H1 (cell line): Measurements from ENCODE around the gene OPCML. TPM values are rescaled to one million over a fixed set of nuclear protein-coding genes. Genes with fewer than 3 reads are reported as not detected.

Experiments used
- CTCF ChIA-PET: fragments of 300-600 bp; sonication (Branson Sonifier 250); formaldehyde crosslinking; loops from one replicate; lab custom pipeline; 2021; ENCODE audit not compliant: partially characterized antibody; lab: Charles Lee
- POLR2A ChIA-PET: fragments of 300-600 bp; sonication (Branson Sonifier 250); formaldehyde crosslinking; loops from one replicate; lab custom pipeline; 2021; ENCODE audit warnings: inconsistent platforms; ENCODE audit not compliant: partially characterized antibody; lab: Charles Lee
- DNase-seq, 2 experiments: peaks; one replicate each; pipeline versions ENCODE4 v3.0.0 to v3.0.0-alpha.2; 2010 to 2022; ENCODE audit warnings: low spot score in 2 of 2, low read depth in 1 of 2, mixed read lengths in 1 of 2
- FAIRE-seq: peaks from 2 replicates; lab custom pipeline; 2011; peaks lifted over from hg19 to GRCh38; lab: Jason Lieb, UNC
- H2AFZ ChIP-seq: 2 replicates; pipeline ENCODE4 v1.8.1; 2012; ENCODE audit warnings: low read length, inconsistent platforms
- H2AK5ac ChIP-seq: 2 replicates; pipeline ENCODE4 v1.6.1; 2013; ENCODE audit warnings: low read depth, low read length
- H2BK120ac ChIP-seq: replicated peaks from 2 replicates; pipeline ENCODE3; 2013; ENCODE audit warnings: low read depth, low read length, inconsistent platforms
- H2BK12ac ChIP-seq: 2 replicates; pipeline ENCODE4 v1.6.1; 2013; ENCODE audit warnings: low read depth, low read length
- H2BK15ac ChIP-seq: 2 replicates; pipeline ENCODE4 v1.6.1; 2013; ENCODE audit warnings: low read length
- H2BK20ac ChIP-seq: 2 replicates; pipeline ENCODE4 v1.6.1; 2013; ENCODE audit warnings: low read length
- H2BK5ac ChIP-seq: 2 replicates; pipeline ENCODE4 v1.6.1; 2013; ENCODE audit warnings: low read depth, low read length
- H3K14ac ChIP-seq: 2 replicates; pipeline ENCODE4 v1.6.1; 2013; ENCODE audit warnings: inconsistent platforms; ENCODE audit not compliant: insufficient read length
- H3K18ac ChIP-seq: 2 replicates; pipeline ENCODE4 v1.6.1; 2013; ENCODE audit warnings: low read length; ENCODE audit errors: extremely low read depth
- H3K23ac ChIP-seq: 2 replicates; pipeline ENCODE4 v1.6.1; 2013; ENCODE audit warnings: inconsistent platforms; ENCODE audit not compliant: insufficient read length
- H3K23me2 ChIP-seq: 2 replicates; pipeline ENCODE4 v1.6.1; 2013; ENCODE audit warnings: low read depth, low read length
- H3K27ac ChIP-seq: 2 replicates; pipeline ENCODE4 v1.6.1; 2011; ENCODE audit warnings: low read depth, low read length, inconsistent platforms
- H3K27me3 ChIP-seq, 4 experiments: replicated peaks in 1 of 4; 1 replicate in 1 of 4; 2 replicates in 3 of 4; pipeline versions ENCODE4 v1.6.1 to v1.8.1; 2011 to 2013; ENCODE audit warnings: low read length in 3 of 4, mild to moderate bottlenecking in 3 of 4, inconsistent platforms in 2 of 4, mixed read lengths in 2 of 4, moderate library complexity in 1 of 4; ENCODE audit not compliant: control insufficient read depth in 3 of 4, insufficient read depth in 3 of 4; ENCODE audit errors: extremely low read depth in 1 of 4
- H3K36me3 ChIP-seq, 4 experiments: 2 replicates each; pipeline versions ENCODE4 v1.6.1 to v1.8.1; 2011 to 2013; ENCODE audit warnings: mild to moderate bottlenecking in 4 of 4, low read length in 3 of 4, moderate library complexity in 2 of 4, control low read depth in 1 of 4, inconsistent platforms in 1 of 4; ENCODE audit not compliant: insufficient read depth in 4 of 4, control insufficient read depth in 2 of 4
- H3K4ac ChIP-seq: replicated peaks from 2 replicates; pipeline ENCODE3; 2013; ENCODE audit warnings: low read length, low read depth, mixed read lengths, inconsistent platforms; ENCODE audit not compliant: insufficient read length
- H3K4me1 ChIP-seq, 4 experiments: replicated peaks in 1 of 4; 1 replicate in 1 of 4; 2 replicates in 3 of 4; pipeline versions ENCODE4 v1.6.1 to v1.8.1; 2011 to 2013; ENCODE audit warnings: low read length in 3 of 4, inconsistent platforms in 2 of 4, mixed read lengths in 1 of 4; ENCODE audit not compliant: insufficient read depth in 4 of 4, control insufficient read depth in 3 of 4
- H3K4me2 ChIP-seq, 2 experiments: 2 replicates each; pipeline versions ENCODE4 v1.6.1 to v1.8.1; 2011 to 2013; ENCODE audit warnings: low read depth in 2 of 2, low read length in 2 of 2, control low read depth in 1 of 2, inconsistent platforms in 1 of 2, mild to moderate bottlenecking in 1 of 2; ENCODE audit not compliant: insufficient read depth in 1 of 2
- H3K4me3 ChIP-seq, 4 experiments: fragments of 200-600, 300-600 bp in 1 of 4; sonication (generic), shearing (Covaris generic), sonication (Bioruptor Twin) in 1 of 4; 2 replicates each; pipeline versions ENCODE4 v1.5.1 to v1.8.1; 2011 to 2016; ENCODE audit warnings: low read length in 4 of 4, low read depth in 3 of 4, control low read depth in 2 of 4, inconsistent platforms in 2 of 4, mild to moderate bottlenecking in 2 of 4, mixed read lengths in 1 of 4, moderate library complexity in 1 of 4; ENCODE audit not compliant: insufficient read depth in 2 of 4; ENCODE audit errors: extremely low read depth in 1 of 4
- H3K56ac ChIP-seq: replicated peaks from 2 replicates; pipeline ENCODE3; 2013; ENCODE audit warnings: low read depth, mild to moderate bottlenecking, mixed read lengths, low read length, inconsistent platforms; ENCODE audit not compliant: insufficient read length
- H3K79me1 ChIP-seq: 2 replicates; pipeline ENCODE4 v1.6.1; 2013; ENCODE audit warnings: low read depth, low read length, control low read depth
- H3K79me2 ChIP-seq, 2 experiments: 2 replicates each; pipeline versions ENCODE4 v1.6.1 to v1.8.1; 2012 to 2013; ENCODE audit warnings: low read length in 2 of 2, mild to moderate bottlenecking in 2 of 2, inconsistent platforms in 1 of 2; ENCODE audit not compliant: insufficient read depth in 2 of 2, control insufficient read depth in 1 of 2
- H3K9ac ChIP-seq, 4 experiments: replicated peaks in 1 of 4; 1 replicate in 1 of 4; 2 replicates in 3 of 4; pipeline versions ENCODE4 v1.6.1 to v1.8.1; 2011 to 2013; ENCODE audit warnings: low read depth in 3 of 4, low read length in 3 of 4, control low read depth in 2 of 4, mild to moderate bottlenecking in 2 of 4, moderate library complexity in 2 of 4, inconsistent platforms in 1 of 4; ENCODE audit errors: extremely low read depth in 1 of 4
- H3K9me3 ChIP-seq, 2 experiments: 2 replicates each; pipeline versions ENCODE4 v1.6.1 to v1.8.1; 2012 to 2013; ENCODE audit warnings: mild to moderate bottlenecking in 2 of 2, moderate library complexity in 2 of 2, control low read depth in 1 of 2, inconsistent platforms in 1 of 2, low read depth in 1 of 2, low read length in 1 of 2, mixed read lengths in 1 of 2; ENCODE audit not compliant: insufficient read depth in 2 of 2
- H4K20me1 ChIP-seq, 2 experiments: replicated peaks in 1 of 2; 2 replicates each; pipeline versions ENCODE3 to v1.8.1; 2011 to 2013; ENCODE audit warnings: inconsistent platforms in 2 of 2, low read length in 2 of 2, mild to moderate bottlenecking in 1 of 2; ENCODE audit not compliant: insufficient read depth in 2 of 2, control insufficient read depth in 1 of 2
- H4K5ac ChIP-seq: 2 replicates; pipeline ENCODE4 v1.6.1; 2013; ENCODE audit warnings: low read length, low read depth, mixed read lengths, inconsistent platforms; ENCODE audit not compliant: insufficient read length
- H4K8ac ChIP-seq: 2 replicates; pipeline ENCODE4 v1.8.0; 2013; ENCODE audit warnings: mild to moderate bottlenecking, moderate library complexity, low read length, inconsistent platforms; ENCODE audit not compliant: insufficient read depth; ENCODE audit errors: extremely low read depth
- H4K91ac ChIP-seq: replicated peaks from 2 replicates; pipeline ENCODE3; 2013; ENCODE audit warnings: low read length, mixed read lengths, inconsistent platforms; ENCODE audit not compliant: insufficient read length
- HDAC2 ChIP-seq, 2 experiments: fragments of 300-600 bp in 1 of 2; sonication (generic) in 1 of 2; IDR thresholded peaks; 2 replicates each; pipeline ENCODE4 v1.6.1; 2011 to 2012; ENCODE audit warnings: low read depth in 2 of 2, low read length in 2 of 2, mild to moderate bottlenecking in 2 of 2, moderate library complexity in 2 of 2, borderline replicate concordance in 1 of 2, inconsistent platforms in 1 of 2
- HDAC6 ChIP-seq: IDR thresholded peaks from one replicate; pipeline ENCODE4 v1.7.1; 2012; ENCODE audit warnings: low read depth, mild to moderate bottlenecking, inconsistent platforms, low read length, moderate library complexity
- RBBP5 ChIP-seq: IDR thresholded peaks from 2 replicates; pipeline ENCODE4 v1.7.1; 2012; ENCODE audit warnings: low read depth, mild to moderate bottlenecking, inconsistent platforms, low read length, moderate library complexity, borderline replicate concordance
- RFX5 ChIP-seq: IDR thresholded peaks from 2 replicates; pipeline ENCODE4 v1.6.1; 2011; ENCODE audit warnings: low read depth, low read length, improper control_type of control experiment, borderline replicate concordance
- TEAD4 ChIP-seq: IDR thresholded peaks from 2 replicates; pipeline ENCODE4 v1.6.1; 2012; ENCODE audit warnings: low read depth, low read length, inconsistent platforms, mixed read lengths
- WGBS, 2 experiments: shearing (Covaris generic) in 1 of 2; methylation state at CpG; one replicate each; pipeline versions ENCODE4 v1.1.6 to v1.1.7; 2013 to 2015; ENCODE audit warnings: low lambda C conversion rate in 2 of 2, mixed read lengths in 2 of 2, inconsistent platforms in 1 of 2, low coverage in 1 of 2, missing lambda C conversion rate in 1 of 2; ENCODE audit not compliant: insufficient replicate concordance in 2 of 2, insufficient coverage in 1 of 2, insufficient read length in 1 of 2; ENCODE audit errors: extremely low coverage in 1 of 2, missing lambda C conversion rate in 1 of 2; 5-methylcytosine and 5-hydroxymethylcytosine counted together
- polyA plus RNA-seq, 7 experiments: library from polyadenylated mRNA; depleted of rRNA in 3 of 7; stranded (reverse) in 5 of 7; unstranded in 2 of 7; fragments of >200 nt in 5 of 7; fragments of 200-250 nt in 2 of 7; gene quantifications; 1 replicate in 5 of 7; 2 replicates in 1 of 7; 4 replicates in 1 of 7; pipeline versions ENCODE4 v1.2.1 to v1.2.3, GENCODE V29; 2011 to 2013; ENCODE audit warnings: missing spikeins in 2 of 7, mixed read lengths in 2 of 7
- total RNA-seq: library from RNA; stranded (reverse); fragmentation: NEBNext Ultra II Directional; extraction: Animal tissue kit (Norgen Biotek cat#: 25700); gene quantifications from 2 replicates; pipeline ENCODE4 v1.2.1, GENCODE V29; 2021
- TF ChIP-seq, protein P1 (sequence below): IDR thresholded peaks from 2 replicates; pipeline ENCODE4 v1.6.1; 2011; ENCODE audit warnings: low read depth, mild to moderate bottlenecking, low read length; ENCODE audit not compliant: insufficient read depth

Gene OPCML
- total and polyA plus RNA-seq, 2 of the 8 experiments (the other 6 are each of a cell fraction or from before 2014, with no cell fraction given) = 2.3 to 3.1 TPM

DNA sequence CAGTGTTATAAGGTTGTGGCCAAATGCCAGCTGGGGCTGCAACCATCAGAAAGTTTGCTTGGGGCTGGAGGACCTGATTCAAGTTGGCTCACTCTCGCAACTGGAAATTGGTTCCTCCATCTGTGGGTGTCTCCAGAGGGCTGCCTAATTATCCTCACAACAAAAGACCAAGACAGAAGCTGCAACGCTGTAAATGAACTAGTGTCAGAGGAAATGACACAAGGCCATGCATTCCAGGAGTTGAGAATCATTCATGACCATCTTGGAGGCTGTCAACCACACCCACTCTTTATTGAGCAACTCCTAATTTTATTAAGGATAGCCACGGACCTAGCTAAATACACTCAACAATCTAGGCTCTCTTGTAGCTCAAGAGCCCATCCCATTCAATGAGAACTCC, 1060.8 kb downstream of the OPCML start:
- CTCF ChIA-PET = interaction anchor here (1.4 kb wide), 1 partner anchor 11 kb away, joined by 5 read pairs; no protein-coding TSS in a partner anchor
- no peak for FAIRE-seq
- no peak overlapping the region for H2AFZ ChIP-seq

More for the DNA sequence above, 1060.8 kb downstream of the OPCML start:
- Histone ChIP-seq H2BK5ac (no peak overlapping the region), H2AK5ac (no peak overlapping the region), H3K23me2 (peaks cover 7% of the 10 kb centered on the region; the same call in 1 of the 2 replicates), H2BK20ac (no peak overlapping the region), H4K8ac (no peak overlapping the region), H4K5ac (no peak overlapping the region), H3K79me2 (no peaks in the 10 kb centered on the region), H4K91ac (no peak overlapping the region), H3K36me3 (no peaks in the 10 kb centered on the region), H3K4me3 (no peak overlapping the region), H3K56ac (no peak overlapping the region), H3K18ac (no peak overlapping the region), H3K23ac (no peak overlapping the region), H3K4ac (no peak overlapping the region), H3K79me1 (no peaks in the 10 kb centered on the region), H2BK120ac (no peak overlapping the region), H2BK15ac (no peak overlapping the region), H3K4me2 (no peak overlapping the region), H3K4me1 (no peaks in the 10 kb centered on the region), H3K14ac (no peak overlapping the region), H2BK12ac (no peak overlapping the region), H3K27me3 (no peaks in the 10 kb centered on the region), H3K9me3 (0 out of 4 replicates have a peak, but pooled peaks cover 0 to 4% of the 10 kb centered on the region in 2 experiments), H3K27ac (no peak overlapping the region), H3K9ac (no peak overlapping the region), H4K20me1 (peaks cover 0 to 2% of the 10 kb centered on the region in 2 experiments)
- DNase-seq = no peak
- TF ChIP-seq HDAC2 (IDR thresholded peaks at IDR 0.05; ENCODE audit: borderline replicate concordance in 1 of 2, low read depth in 2 of 2, low read length in 2 of 2) (no peak), RBBP5 (no peak), RFX5 (no peak), HDAC6 (no peak), TEAD4 (no peak)
- TF ChIP-seq, protein P1, sequence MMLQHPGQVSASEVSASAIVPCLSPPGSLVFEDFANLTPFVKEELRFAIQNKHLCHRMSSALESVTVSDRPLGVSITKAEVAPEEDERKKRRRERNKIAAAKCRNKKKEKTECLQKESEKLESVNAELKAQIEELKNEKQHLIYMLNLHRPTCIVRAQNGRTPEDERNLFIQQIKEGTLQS = no peak
- 96% methylated on average over 3 of the region's 3 CpGs; no CpG with 5 or more reads in 1 of the 2 experiments for WGBS, 2 experiments
- POLR2A ChIA-PET = no interaction called here
